Stimulated activated CD8-positive, alpha-beta memory T cell treated with anti-CD3 and anti-CD28 coated beads, Interleukin-4, amount 100 ng/mL, for 4 hours (primary cell): Measurements from ENCODE around the gene TNNT1.

Experiments used
- DNase-seq, 2 donors: peaks; one replicate each; pipeline ENCODE4 v3.0.0-alpha.2; 2020; ENCODE audit warnings: low read depth in 2 of 2, low spot score in 1 of 2

TNNT1 gene

GRCh38 chr19:55091955-55092354 is 57.1 kb downstream of the TNNT1 start:
- no peak for DNase-seq

GRCh38 chr19:55091126-55091910 is 57.7 kb downstream of the TNNT1 start:
- no peak for DNase-seq

- DNase-seq: no peak
These were observed 58.4 kb downstream of the TNNT1 start for GRCh38 chr19:55090564-55090963.

- no peak for DNase-seq
These were observed 59.6 kb downstream of the TNNT1 start for GRCh38 chr19:55089342-55089944.

GRCh38 chr19:55088543-55089341 is 60.3 kb downstream of the TNNT1 start:
- peak; percentile 39 to 85 for DNase-seq

GRCh38 chr19:55088021-55088451 is 61.0 kb downstream of the TNNT1 start:
- no peak for DNase-seq

- DNase-seq: no peak
These were observed 61.5 kb downstream of the TNNT1 start for GRCh38 chr19:55087542-55087901.

- no peak for DNase-seq
These were observed 62.1 kb downstream of the TNNT1 start for GRCh38 chr19:55086730-55087541.

- DNase-seq: no peak
These were observed 62.9 kb downstream of the TNNT1 start for GRCh38 chr19:55085923-55086715.

- no peak for DNase-seq
These were observed 64.6 kb downstream of the TNNT1 start for GRCh38 chr19:55084416-55084815.

GRCh38 chr19:55083004-55083850 is 65.8 kb downstream of the TNNT1 start:
- no peak for DNase-seq
